HepG2 (cell line): ENCODE measurements around the gene ZFTA. TPM values are rescaled to one million over a fixed set of nuclear protein-coding genes. Genes with fewer than 3 reads are reported as not detected.

ENCODE experiments used
- ATF7-NPFF ChIP-seq: sonication (generic); formaldehyde crosslinking; IDR thresholded peaks from 2 replicates; pipeline ENCODE4 v1.8.1; 2023; ENCODE audit warnings: mild to moderate bottlenecking, low read depth, missing genetic modification reagents, moderate library complexity
- FOXO1 ChIP-seq: sonication (generic); formaldehyde crosslinking; IDR thresholded peaks from 2 replicates; pipeline ENCODE4 v1.4.0; 2020; ENCODE audit warnings: missing genetic modification reagents
- GMEB2 ChIP-seq: IDR thresholded peaks from 2 replicates; pipeline ENCODE4 v1.6.1; 2016; ENCODE audit warnings: missing biosample characterization, missing genetic modification reagents, low read depth
- GPN1 ChIP-seq: sonication (generic); formaldehyde crosslinking; IDR thresholded peaks from 2 replicates; pipeline ENCODE4 v1.5.1; 2020; ENCODE audit warnings: missing genetic modification reagents, borderline replicate concordance
- HOMEZ ChIP-seq: IDR thresholded peaks from 2 replicates; pipeline ENCODE4 v1.6.1; 2016; ENCODE audit warnings: low read depth
- IKZF1 ChIP-seq: fragments of 450-650 bp; IDR thresholded peaks from 2 replicates; pipeline ENCODE4 v1.7.1; 2016
- KDM2A ChIP-seq: sonication (generic); formaldehyde crosslinking; IDR thresholded peaks from 2 replicates; pipeline ENCODE4 v1.4.0; 2020; ENCODE audit warnings: low read depth, missing genetic modification reagents, borderline replicate concordance
- MAX ChIP-seq: IDR thresholded peaks from 2 replicates; pipeline ENCODE4 v1.6.1; 2012; ENCODE audit warnings: inconsistent platforms
- NAIF1 ChIP-seq: sonication (generic); formaldehyde crosslinking; IDR thresholded peaks from 2 replicates; pipeline ENCODE4 v1.5.0; 2020; ENCODE audit warnings: mild to moderate bottlenecking, missing genetic modification reagents, borderline replicate concordance
- NCOR1 ChIP-seq: fragments of 200-600 bp; sonication (generic); IDR thresholded peaks from 2 replicates; pipeline ENCODE4 v1.7.0; 2017; ENCODE audit warnings: antibody characterized with exemption, low read length, borderline replicate concordance
- NFYC ChIP-seq: IDR thresholded peaks from 2 replicates; pipeline ENCODE4 v1.6.1; 2016; ENCODE audit warnings: missing genetic modification reagents, missing compliant biosample characterization
- POGZ ChIP-seq: sonication (generic); formaldehyde crosslinking; IDR thresholded peaks from 2 replicates; pipeline ENCODE4 v1.4.0; 2020; ENCODE audit warnings: mild to moderate bottlenecking, missing genetic modification reagents
- RFX5 ChIP-seq: IDR thresholded peaks from 2 replicates; pipeline ENCODE4 v1.6.1; 2011; ENCODE audit warnings: low read depth, low read length, improper control_type of control experiment
- SMYD3 ChIP-seq: sonication (generic); formaldehyde crosslinking; IDR thresholded peaks from 2 replicates; pipeline ENCODE4 v1.8.1; 2023; ENCODE audit warnings: mild to moderate bottlenecking, missing genetic modification reagents
- TEAD3 ChIP-seq: optimal IDR thresholded peaks from 2 replicates; pipeline ENCODE3; 2016; ENCODE audit warnings: borderline replicate concordance
- USF2 ChIP-seq, 2 experiments: sonication (generic) in 1 of 2; formaldehyde crosslinking in 1 of 2; IDR thresholded peaks; 2 replicates each; pipeline versions ENCODE4 v1.5.1 to v1.6.1; 2011 to 2020; ENCODE audit warnings: borderline replicate concordance in 1 of 2, low read depth in 1 of 2, low read length in 1 of 2, mild to moderate bottlenecking in 1 of 2, missing genetic modification reagents in 1 of 2, moderate library complexity in 1 of 2
- ZBTB4 ChIP-seq: sonication (generic); formaldehyde crosslinking; IDR thresholded peaks from 2 replicates; pipeline ENCODE4 v1.4.0; 2020; ENCODE audit warnings: missing genetic modification reagents, mild to moderate bottlenecking, borderline replicate concordance
- ZKSCAN8 ChIP-seq: IDR thresholded peaks from 2 replicates; pipeline ENCODE4 v1.6.1; 2016; ENCODE audit warnings: borderline replicate concordance, missing genetic modification reagents, missing compliant biosample characterization
- ZNF12 ChIP-seq: sonication (generic); formaldehyde crosslinking; IDR thresholded peaks from 2 replicates; pipeline ENCODE4 v1.5.0; 2020; ENCODE audit warnings: missing genetic modification reagents
- ZNF264 ChIP-seq: sonication (generic); formaldehyde crosslinking; IDR thresholded peaks from 2 replicates; pipeline ENCODE4 v1.4.0; 2020; ENCODE audit warnings: missing genetic modification reagents
- ZNF546 ChIP-seq: sonication (generic); formaldehyde crosslinking; conservative IDR thresholded peaks from 2 replicates; pipeline ENCODE4 v1.8.1; 2023; ENCODE audit warnings: mild to moderate bottlenecking, missing genetic modification reagents
- ZNF615 ChIP-seq: sonication (generic); formaldehyde crosslinking; IDR thresholded peaks from 2 replicates; pipeline ENCODE4 v1.5.0; 2020; ENCODE audit warnings: mild to moderate bottlenecking, missing genetic modification reagents, borderline replicate concordance
- ZNF772 ChIP-seq: sonication (generic); formaldehyde crosslinking; IDR thresholded peaks from 2 replicates; pipeline ENCODE4 v1.5.0; 2020; ENCODE audit warnings: mild to moderate bottlenecking, missing genetic modification reagents
- polyA plus RNA-seq, 8 experiments: library from polyadenylated mRNA; depleted of rRNA in 3 of 8; stranded (reverse) in 7 of 8; unstranded in 1 of 8; fragments of >200 nt; fragmentation: Illumina TruSeq in 4 of 8; extraction: Trizol in 4 of 8; gene quantifications; 2 replicates each; pipeline versions ENCODE4 v1.2.1 to v1.2.3, GENCODE V29; 2011 to 2016; ENCODE audit warnings: low read depth in 4 of 8, missing spikeins in 1 of 8, mixed read lengths in 1 of 8; ENCODE audit not compliant: insufficient read depth in 1 of 8
- total RNA-seq, 5 experiments: library from RNA; depleted of rRNA; stranded (reverse); fragments of >200 nt; fragmentation: Illumina TruSeq; extraction: Trizol; gene quantifications; 2 replicates each; pipeline ENCODE4 v1.2.3, GENCODE V29; 2016; ENCODE audit warnings: low read depth in 1 of 5

Gene ZFTA
- total and polyA plus RNA-seq, 2 of the 13 experiments (the other 11 are each of a cell fraction or from before 2014, with no cell fraction given): 3.9 to 10.4 TPM

GRCh38 chr11:63813035-63813562 lies 44.5 kb upstream of the ZFTA start, which contains the start of gene SPINDOC (continued):
- TF ChIP-seq GMEB2 (CRISPR knock-in tag): no peak
- TF ChIP-seq USF2 (IDR thresholded peaks at IDR 0.05; ENCODE audit: low read depth, low read length): no peak
- TF ChIP-seq USF2 (CRISPR knock-in tag; IDR thresholded peaks at IDR 0.05; ENCODE audit: borderline replicate concordance): no peak
- TF ChIP-seq ZNF615 (CRISPR knock-in tag): no peak
- TF ChIP-seq RFX5: no peak
- no peak for TF ChIP-seq HOMEZ (CRISPR knock-in tag)
- TF ChIP-seq ZBTB4 (CRISPR knock-in tag): no peak
- no peak for TF ChIP-seq GPN1 (CRISPR knock-in tag)
- no peak for TF ChIP-seq ZKSCAN8
- TF ChIP-seq NAIF1 (CRISPR knock-in tag): no peak
- no peak for TF ChIP-seq SMYD3
- peak; percentile 36; the same call in 1 of the 2 replicates for TF ChIP-seq ATF7-NPFF (CRISPR knock-in tag)
- TF ChIP-seq ZNF772 (CRISPR knock-in tag): no peak
- 0 out of 2 replicates have a peak, but pooled peaks have one; percentile 13 for TF ChIP-seq FOXO1 (CRISPR knock-in tag)
- no peak for TF ChIP-seq ZNF264
- no peak for TF ChIP-seq ZNF546 (CRISPR knock-in tag)
- TF ChIP-seq KDM2A (CRISPR knock-in tag): peak; percentile 8; the same call in 1 of the 2 replicates
- TF ChIP-seq ZNF12: no peak
- TF ChIP-seq NFYC: peak; percentile 50
- peak; percentile 63 for TF ChIP-seq MAX
- no peak for TF ChIP-seq TEAD3 (CRISPR knock-in tag)
- TF ChIP-seq NCOR1: no peak
- no peak for TF ChIP-seq IKZF1
- TF ChIP-seq POGZ (CRISPR knock-in tag): no peak
